ENCODE data around the gene RTTN.

DNA sequence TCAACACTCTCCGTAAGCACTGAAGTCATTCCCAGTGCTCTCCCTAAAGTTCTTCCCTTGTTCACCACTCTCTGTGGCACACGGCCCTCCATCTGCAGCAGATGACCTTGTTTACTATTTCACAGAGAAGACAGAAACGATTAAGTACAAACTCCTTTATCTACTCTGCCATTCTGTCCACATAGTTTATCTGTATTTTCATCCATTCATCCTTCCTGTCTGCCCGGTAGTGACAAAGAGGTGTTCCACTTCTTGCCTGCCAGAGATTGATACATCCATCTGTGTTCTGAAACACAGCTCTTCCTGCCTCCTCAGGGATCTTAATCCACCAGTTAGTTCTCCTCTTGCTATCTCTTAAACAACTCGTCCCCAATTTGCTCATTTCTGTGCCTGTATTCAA is 179.9 kb downstream of the RTTN start:
- TF ChIP-seq GATA2 (IDR thresholded peaks at IDR 0.05; ENCODE audit: low read depth, low read length) (no peak), GATA3 (IDR thresholded peaks at IDR 0.05; ENCODE audit: low read depth, low read length) (no peak)
